Measurements from ENCODE around the gene KISS1. TPM values are rescaled to one million over a fixed set of nuclear protein-coding genes. Genes with fewer than 3 reads are reported as not detected.

Gene KISS1
- total and polyA plus RNA-seq, 8 donors = 1.1 to 8.3 (median 1.6) TPM; not detected in 5

DNA sequence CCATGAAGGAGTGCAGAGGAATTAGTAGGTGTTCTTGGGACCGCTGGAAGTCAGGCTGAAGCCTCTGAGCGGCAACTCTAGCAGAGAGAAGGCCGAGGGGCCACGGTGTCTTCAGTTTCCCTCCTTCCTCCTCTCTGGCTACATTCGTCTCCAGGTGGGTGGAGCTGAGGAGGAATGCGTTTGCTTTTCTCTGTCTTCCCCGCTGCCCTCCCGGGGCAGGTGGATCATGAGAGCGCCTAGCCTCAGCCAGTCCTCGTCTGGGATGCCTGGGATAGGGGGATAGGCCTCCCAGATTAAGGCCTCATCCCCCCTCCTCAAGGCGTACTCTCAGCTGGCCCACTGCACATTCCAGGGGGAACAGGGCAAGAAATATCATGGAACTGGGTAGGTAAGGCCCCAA, 25.0 kb upstream of the KISS1 start:
- H3K27ac ChIP-seq = no peak overlapping the region
- TF ChIP-seq POLR2AphosphoS5 (IDR thresholded peaks at IDR 0.05) = no peak
- TF ChIP-seq, protein P1, sequence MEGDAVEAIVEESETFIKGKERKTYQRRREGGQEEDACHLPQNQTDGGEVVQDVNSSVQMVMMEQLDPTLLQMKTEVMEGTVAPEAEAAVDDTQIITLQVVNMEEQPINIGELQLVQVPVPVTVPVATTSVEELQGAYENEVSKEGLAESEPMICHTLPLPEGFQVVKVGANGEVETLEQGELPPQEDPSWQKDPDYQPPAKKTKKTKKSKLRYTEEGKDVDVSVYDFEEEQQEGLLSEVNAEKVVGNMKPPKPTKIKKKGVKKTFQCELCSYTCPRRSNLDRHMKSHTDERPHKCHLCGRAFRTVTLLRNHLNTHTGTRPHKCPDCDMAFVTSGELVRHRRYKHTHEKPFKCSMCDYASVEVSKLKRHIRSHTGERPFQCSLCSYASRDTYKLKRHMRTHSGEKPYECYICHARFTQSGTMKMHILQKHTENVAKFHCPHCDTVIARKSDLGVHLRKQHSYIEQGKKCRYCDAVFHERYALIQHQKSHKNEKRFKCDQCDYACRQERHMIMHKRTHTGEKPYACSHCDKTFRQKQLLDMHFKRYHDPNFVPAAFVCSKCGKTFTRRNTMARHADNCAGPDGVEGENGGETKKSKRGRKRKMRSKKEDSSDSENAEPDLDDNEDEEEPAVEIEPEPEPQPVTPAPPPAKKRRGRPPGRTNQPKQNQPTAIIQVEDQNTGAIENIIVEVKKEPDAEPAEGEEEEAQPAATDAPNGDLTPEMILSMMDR (IDR thresholded peaks at IDR 0.05) = no peak
- no peak for TF ChIP-seq EP300 (IDR thresholded peaks at IDR 0.05)
- no peak for TF ChIP-seq POLR2A (IDR thresholded peaks at IDR 0.05)
- peak in 1 of 2 donors; percentile 17 for DNase-seq
- no peak overlapping the region for H3K4me3 ChIP-seq
- 63 to 82% (median 75%) methylated on average over 11 of the region's 11 CpGs for WGBS, 5 donors
- no peaks in the 10 kb centered on the region for H3K9me3 ChIP-seq
- peaks cover 4 to 10% (median 5%) of the 10 kb centered on the region in 4 donors for H3K4me1 ChIP-seq
- intact Hi-C loops (cut with DNase I; ENCODE audit: low total_unique reads) = no loop called here
- H3K36me3 ChIP-seq = peaks cover 20 to 67% (median 56%) of the 10 kb centered on the region in 4 donors
- H3K27me3 ChIP-seq = no peaks in the 10 kb centered on the region

DNA sequence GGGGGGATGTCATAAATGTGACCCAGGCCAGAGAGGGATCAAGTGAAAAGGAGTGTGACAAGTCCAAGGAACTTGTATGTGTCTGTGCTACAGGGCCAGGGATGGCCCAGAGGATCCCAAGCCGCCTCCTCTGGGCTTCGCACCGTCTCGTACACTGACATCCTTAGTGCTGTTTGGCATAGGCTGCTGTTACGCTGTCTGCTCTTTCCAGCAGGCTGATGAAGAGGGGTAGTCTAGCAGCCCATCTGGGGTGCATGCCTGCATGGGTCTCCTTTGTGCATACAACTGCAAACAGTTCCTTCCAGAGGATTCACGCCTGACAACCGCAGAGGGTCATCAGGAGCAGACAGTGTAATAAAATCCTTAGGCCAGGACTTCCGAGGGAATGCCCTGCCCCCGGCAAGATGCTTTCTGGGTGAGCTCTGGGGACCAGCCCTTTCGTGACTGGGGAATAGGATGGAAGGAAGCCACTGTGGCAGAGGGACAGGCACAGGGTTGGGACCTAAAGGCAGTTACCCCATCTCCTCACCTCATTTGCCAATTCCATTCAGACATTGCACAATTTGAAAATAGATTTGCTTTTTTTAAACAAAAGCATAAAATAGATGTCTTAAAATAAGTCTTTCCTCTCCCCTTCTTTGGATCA, 23.8 kb upstream of the KISS1 start:
- Histone ChIP-seq H3K4me1 (no peaks in the 10 kb centered on the region), H3K4me3 (no peak overlapping the region), H3K9me3 (no peaks in the 10 kb centered on the region), H3K27me3 (no peaks in the 10 kb centered on the region), H3K36me3 (peaks cover 20 to 58% (median 50%) of the 10 kb centered on the region in 4 donors), H3K27ac (no peak overlapping the region)
- DNase-seq = peak in 1 of 2 donors; percentile 18
- no peak for TF ChIP-seq EP300 (IDR thresholded peaks at IDR 0.05)
- no peak for TF ChIP-seq POLR2A (IDR thresholded peaks at IDR 0.05)
- TF ChIP-seq POLR2AphosphoS5 (IDR thresholded peaks at IDR 0.05) = no peak
- TF ChIP-seq, protein P1 (IDR thresholded peaks at IDR 0.05) = no peak
- whole genome bisulfite sequencing, 5 donors = 82 to 100% (median 88%) methylated on average over 3 to 10 of the region's 10 CpGs
- intact Hi-C loops (cut with DNase I; ENCODE audit: low total_unique reads) = no loop called here

DNA sequence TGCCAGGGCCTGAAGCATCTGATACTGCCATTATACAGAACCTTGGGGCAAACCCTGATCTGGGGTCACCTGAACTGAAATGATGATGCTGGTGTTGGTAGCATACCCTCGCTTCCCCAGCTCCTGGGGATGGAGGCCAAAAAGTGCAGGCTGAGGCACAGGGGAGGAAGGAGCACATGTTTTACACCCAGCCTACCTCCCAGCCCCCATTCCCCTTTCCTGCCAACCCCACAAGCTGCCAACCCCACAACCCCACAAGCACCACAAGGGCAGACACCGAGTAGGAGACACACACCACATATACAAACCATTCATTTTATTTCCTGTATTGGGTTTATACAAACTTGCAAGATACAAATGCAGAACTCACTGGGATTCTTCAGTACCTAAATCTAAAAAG, 22.3 kb upstream of the KISS1 start:
- no peaks in the 10 kb centered on the region for H3K9me3 ChIP-seq
- 35 to 60% (median 53%) methylated on average over 2 of the region's 2 CpGs for whole genome bisulfite sequencing, 5 donors
- H3K4me1 ChIP-seq = peaks cover 7 to 11% (median 10%) of the 10 kb centered on the region in 4 donors
- intact Hi-C loops (cut with DNase I; ENCODE audit: low total_unique reads) = no loop called here
- no peak overlapping the region for H3K27ac ChIP-seq
- peaks cover 0 to 6% (median 0%) of the 10 kb centered on the region in 3 donors for H3K27me3 ChIP-seq
- peaks cover 20 to 43% (median 40%) of the 10 kb centered on the region in 4 donors for H3K36me3 ChIP-seq
- no peak overlapping the region for H3K4me3 ChIP-seq
- TF ChIP-seq POLR2A (IDR thresholded peaks at IDR 0.05) (no peak), POLR2AphosphoS5 (IDR thresholded peaks at IDR 0.05) (no peak), EP300 (IDR thresholded peaks at IDR 0.05) (no peak)
- TF ChIP-seq, protein P1 (IDR thresholded peaks at IDR 0.05) = no peak
- peak in 1 of 2 donors; percentile 14 for DNase-seq

DNA sequence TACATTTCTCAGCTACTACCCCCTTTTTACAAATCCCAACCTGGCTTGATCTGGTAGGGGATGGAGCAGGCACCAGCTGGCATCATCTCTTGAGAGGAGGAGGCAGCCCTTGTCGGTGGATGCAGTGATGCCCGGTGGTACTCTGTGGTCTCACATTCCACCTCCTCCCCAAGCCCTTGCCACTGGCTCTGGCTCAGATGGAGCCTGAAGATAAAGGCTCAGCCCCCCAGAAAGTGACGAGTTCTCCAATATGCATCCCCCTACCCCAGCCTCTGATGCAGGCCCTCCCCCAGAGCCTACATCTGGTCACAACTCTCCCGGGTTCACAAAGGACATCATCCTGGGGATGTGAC, 21.3 kb upstream of the KISS1 start:
- TF ChIP-seq POLR2AphosphoS5 (IDR thresholded peaks at IDR 0.05) (no peak), EP300 (IDR thresholded peaks at IDR 0.05) (no peak), POLR2A (IDR thresholded peaks at IDR 0.05) (no peak)
- TF ChIP-seq, protein P1 (IDR thresholded peaks at IDR 0.05) = no peak
- Histone ChIP-seq H3K4me3 (no peak overlapping the region), H3K27me3 (peaks cover 0 to 11% (median 0%) of the 10 kb centered on the region in 3 donors), H3K27ac (no peak overlapping the region), H3K4me1 (peaks cover 9 to 15% (median 14%) of the 10 kb centered on the region in 4 donors), H3K9me3 (no peaks in the 10 kb centered on the region), H3K36me3 (peaks cover 13 to 34% (median 31%) of the 10 kb centered on the region in 4 donors)
- intact Hi-C loops (cut with DNase I; ENCODE audit: low total_unique reads) = no loop called here
- 53 to 73% (median 62%) methylated on average over 4 of the region's 4 CpGs for WGBS, 5 donors
- no peak for DNase-seq

Measured in stomach (tissue), 9 donors.